K562 (cell line): ENCODE results near the gene LRRC8E. TPM values are rescaled to one million over a fixed set of nuclear protein-coding genes. Genes with fewer than 3 reads are reported as not detected.
A peak's percentile ranks its signal among the peaks of the same experiment; 100 is the strongest.

Experiments used
- ATAC-seq: fragments of 200-7000 bp; cut with Tn5 transposase; 3 replicates; pipeline ENCODE4 v1.9.1; 2020; ENCODE audit warnings: moderate library complexity
- BruUV-seq: library from RNA; stranded (reverse); fragments of 400-500 nt; replicated peaks from 2 replicates; lab custom pipeline; 2021; lab: Mats Ljungman, UMichigan
- CTCF ChIA-PET: fragments of 300-600 bp; formaldehyde crosslinking; extraction: SDS; loops from one replicate; lab custom pipeline; 2021; ENCODE audit warnings: low intra/inter-chr PET ratio; lab: Yijun Ruan, JAX
- POLR2A ChIA-PET: fragments of 300-600, 350-650 bp; sonication (Branson Sonifier 250); formaldehyde crosslinking; extraction: SDS; loops from one replicate; lab custom pipeline; 2021; ENCODE audit warnings: antibody characterized with exemption, inconsistent platforms; lab: Yijun Ruan, JAX
- DNase-seq, 4 experiments: peaks; one replicate each; pipeline versions ENCODE4 v3.0.0 to v3.0.0-alpha.2; 2011 to 2018; ENCODE audit warnings: low spot score in 3 of 4, mixed read lengths in 3 of 4; ENCODE audit errors: extremely low read depth in 1 of 4
- FAIRE-seq: peaks from 2 replicates; lab custom pipeline; 2011; peaks lifted over from hg19 to GRCh38; lab: Jason Lieb, UNC
- H2AFZ ChIP-seq: 2 replicates; pipeline ENCODE4 v1.6.0; 2011; ENCODE audit warnings: low read depth, low read length, control low read depth, inconsistent platforms
- H3K27ac ChIP-seq: fragments of 200-600 bp; 3 replicates; pipeline ENCODE4 v1.8.0; 2011; ENCODE audit warnings: low read depth, mild to moderate bottlenecking, control low read depth, inconsistent platforms, low read length, moderate library complexity, mixed read lengths; ENCODE audit errors: extremely low read depth
- H3K27me3 ChIP-seq, 2 experiments: fragments of 300-600 bp in 1 of 2; 2 replicates in 1 of 2; 3 replicates in 1 of 2; pipeline versions ENCODE4 v1.6.0 to v1.8.0; 2011; ENCODE audit warnings: inconsistent platforms in 2 of 2, low read length in 2 of 2, mild to moderate bottlenecking in 1 of 2, mixed read lengths in 1 of 2, moderate library complexity in 1 of 2; ENCODE audit not compliant: control insufficient read depth in 2 of 2, insufficient read depth in 2 of 2
- H3K36me3 ChIP-seq: fragments of 300-600 bp; 3 replicates; pipeline ENCODE4 v1.8.0; 2011; ENCODE audit warnings: mild to moderate bottlenecking, low read length, inconsistent platforms; ENCODE audit not compliant: control insufficient read depth, insufficient read depth
- H3K4me1 ChIP-seq, 2 experiments: fragments of 200-600 bp in 1 of 2; replicated peaks in 1 of 2; 2 replicates in 1 of 2; 3 replicates in 1 of 2; pipeline versions ENCODE4 v1.5.1 to v1.8.0; 2011; ENCODE audit warnings: inconsistent platforms in 2 of 2, low read length in 2 of 2, mild to moderate bottlenecking in 1 of 2, mixed read lengths in 1 of 2, moderate library complexity in 1 of 2; ENCODE audit not compliant: control insufficient read depth in 2 of 2, insufficient read depth in 2 of 2
- H3K4me2 ChIP-seq: 2 replicates; pipeline ENCODE4 v1.6.1; 2011; ENCODE audit warnings: low read length, control low read depth, inconsistent platforms, mixed read lengths; ENCODE audit not compliant: insufficient read depth
- H3K4me3 ChIP-seq: fragments of 200-600 bp; sonication (generic), shearing (Covaris generic); 2 replicates; pipeline ENCODE4 v1.5.1; 2016; ENCODE audit warnings: control low read depth, inconsistent platforms
- H3K79me2 ChIP-seq: fragments of 200-600 bp; 3 replicates; pipeline ENCODE4 v1.8.0; 2011; ENCODE audit warnings: low read length, inconsistent platforms; ENCODE audit not compliant: control insufficient read depth, insufficient read depth
- H3K9ac ChIP-seq, 2 experiments: 2 replicates each; pipeline versions ENCODE4 v1.6.0 to v1.6.1; 2011; ENCODE audit warnings: low read depth in 2 of 2, low read length in 2 of 2, control low read depth in 1 of 2, inconsistent platforms in 1 of 2, mild to moderate bottlenecking in 1 of 2, mixed read lengths in 1 of 2; ENCODE audit not compliant: insufficient read depth in 1 of 2
- H3K9me1 ChIP-seq: one replicate; pipeline ENCODE4 v1.6.0; 2011; ENCODE audit warnings: inconsistent platforms, mild to moderate bottlenecking, low read length, moderate library complexity; ENCODE audit not compliant: control insufficient read depth, insufficient read depth
- H3K9me3 ChIP-seq: replicated peaks from 2 replicates; pipeline ENCODE4 v1.5.1; 2011; ENCODE audit warnings: low read depth, low read length, inconsistent platforms; ENCODE audit not compliant: control insufficient read depth, insufficient read depth
- H4K20me1 ChIP-seq: replicated peaks from 2 replicates; pipeline ENCODE4 v1.6.1; 2011; ENCODE audit warnings: low read length, inconsistent platforms, mixed read lengths; ENCODE audit not compliant: control insufficient read depth, insufficient read depth
- ATF7 ChIP-seq: fragments of 450-650 bp; IDR thresholded peaks from 2 replicates; pipeline ENCODE4 v1.7.1; 2014; ENCODE audit warnings: mild to moderate bottlenecking, moderate library complexity
- CTBP1 ChIP-seq: fragments of 450-650 bp; IDR thresholded peaks from 2 replicates; pipeline ENCODE4 v1.6.1; 2016; ENCODE audit warnings: borderline replicate concordance
- LEF1 ChIP-seq: fragments of 450-650 bp; IDR thresholded peaks from 2 replicates; pipeline ENCODE4 v1.6.1; 2016; ENCODE audit warnings: mild to moderate bottlenecking
- MCM5 ChIP-seq: fragments of 450-650 bp; IDR thresholded peaks from 2 replicates; pipeline ENCODE4 v1.6.1; 2016; ENCODE audit warnings: low read depth
- NCOR1 ChIP-seq: fragments of 450-650 bp; IDR thresholded peaks from 2 replicates; pipeline ENCODE4 v1.6.1; 2016; ENCODE audit warnings: mild to moderate bottlenecking, moderate library complexity
- PHF20 ChIP-seq: fragments of 450-650 bp; IDR thresholded peaks from 2 replicates; pipeline ENCODE4 v1.6.1; 2018; ENCODE audit not compliant: partially characterized antibody
- RBFOX2 ChIP-seq: fragments of 200-400 bp; formaldehyde crosslinking; IDR thresholded peaks from 2 replicates; pipeline ENCODE4 v1.6.1; 2017; ENCODE audit warnings: low read depth, mild to moderate bottlenecking, low read length, moderate library complexity
- RCOR1 ChIP-seq, 2 experiments: IDR thresholded peaks; 2 replicates each; pipeline ENCODE4 v1.6.1; 2012; ENCODE audit warnings: low read depth in 2 of 2, low read length in 2 of 2, borderline replicate concordance in 1 of 2, improper control_type of control experiment in 1 of 2
- TOE1 ChIP-seq, 2 experiments: fragments of 450-650 bp in 1 of 2; sonication (generic) in 1 of 2; formaldehyde crosslinking in 1 of 2; IDR thresholded peaks; 2 replicates each; pipeline versions ENCODE4 v1.7.1 to v1.8.0; 2016 to 2022; ENCODE audit warnings: borderline replicate concordance in 2 of 2, mild to moderate bottlenecking in 2 of 2, antibody characterized with exemption in 1 of 2, inconsistent platforms in 1 of 2, low read depth in 1 of 2, missing genetic modification reagents in 1 of 2, moderate library complexity in 1 of 2
- ZNF121 ChIP-seq: sonication (generic); formaldehyde crosslinking; conservative IDR thresholded peaks from 2 replicates; pipeline ENCODE4 v1.8.0; 2022; ENCODE audit warnings: missing genetic modification reagents
- ZNF174 ChIP-seq: fragments of 250-450 bp; sonication (Bioruptor Pico); IDR thresholded peaks from 2 replicates; pipeline ENCODE4 v1.4.0; 2020; ENCODE audit warnings: mild to moderate bottlenecking
- ZNF311 ChIP-seq: fragments of 250-450 bp; sonication (Bioruptor Pico); IDR thresholded peaks from 2 replicates; pipeline ENCODE4 v1.4.0; 2020; ENCODE audit warnings: mild to moderate bottlenecking, moderate library complexity
- ZNF586 ChIP-seq: fragments of 450-650 bp; formaldehyde crosslinking; conservative IDR thresholded peaks from 2 replicates; pipeline ENCODE4 v1.4.0; 2020; ENCODE audit warnings: mild to moderate bottlenecking, moderate library complexity
- ZNF644 ChIP-seq: fragments of 200-800 bp; sonication (Bioruptor generic); IDR thresholded peaks from 2 replicates; pipeline ENCODE4 v1.6.1; 2016; ENCODE audit warnings: low read depth, missing genetic modification characterization, missing compliant biosample characterization
- WGBS: fragments of 100-300 bp; shearing (Covaris generic); methylation state at CpG from one replicate; pipeline ENCODE4 v1.1.6; 2016; ENCODE audit warnings: low coverage, mixed read lengths; ENCODE audit not compliant: insufficient coverage; ENCODE audit errors: missing lambda C conversion rate; 5-methylcytosine and 5-hydroxymethylcytosine counted together
- in situ Hi-C: fragments of 300-500 bp; cut with MboI; formaldehyde crosslinking; loops from 4 replicates; pipeline ENCODE4 v1.15.0; 2018; ENCODE audit warnings: inconsistent platforms, mixed read lengths
- intact Hi-C: fragments of 100-400 bp; cut with micrococcal nuclease; formaldehyde crosslinking; loops from 2 replicates; pipeline ENCODE4 v1.14.2; 2022
- polyA plus RNA-seq, 8 experiments: library from polyadenylated mRNA; depleted of rRNA in 4 of 8; stranded (reverse) in 5 of 8; unstranded in 3 of 8; fragments of >200 nt; fragmentation: Nextera tagmentation in 2 of 8; fragmentation: Illumina TruSeq in 1 of 8; extraction: Ambion mirVana in 2 of 8; extraction: Trizol in 1 of 8; gene quantifications; 2 replicates each; pipeline versions ENCODE4 v1.2.1 to v1.2.3, GENCODE V29; 2011 to 2014; ENCODE audit warnings: inconsistent platforms in 1 of 8, missing spikeins in 1 of 8
- total RNA-seq, 7 experiments: library from RNA; depleted of rRNA in 6 of 7; stranded (reverse); fragments of >200 nt in 6 of 7; fragmentation: Illumina TruSeq in 2 of 7; extraction: Trizol in 2 of 7; gene quantifications; 2 replicates each; pipeline versions ENCODE4 v1.2.1 to v1.2.3, GENCODE V29; 2011 to 2021; ENCODE audit warnings: low replicate concordance in 1 of 7
- TF ChIP-seq, protein P1 (sequence below): fragments of 450-650 bp; IDR thresholded peaks from 2 replicates; pipeline ENCODE4 v1.7.1; 2018; ENCODE audit warnings: mild to moderate bottlenecking, low read depth; ENCODE audit not compliant: partially characterized antibody

The LRRC8E gene
- total and polyA plus RNA-seq, 9 of the 15 experiments (the other 6 are each of a cell fraction or from before 2014, with no cell fraction given): 0.08 to 5.7 (median 3.5) TPM; not detected in 1

DNA sequence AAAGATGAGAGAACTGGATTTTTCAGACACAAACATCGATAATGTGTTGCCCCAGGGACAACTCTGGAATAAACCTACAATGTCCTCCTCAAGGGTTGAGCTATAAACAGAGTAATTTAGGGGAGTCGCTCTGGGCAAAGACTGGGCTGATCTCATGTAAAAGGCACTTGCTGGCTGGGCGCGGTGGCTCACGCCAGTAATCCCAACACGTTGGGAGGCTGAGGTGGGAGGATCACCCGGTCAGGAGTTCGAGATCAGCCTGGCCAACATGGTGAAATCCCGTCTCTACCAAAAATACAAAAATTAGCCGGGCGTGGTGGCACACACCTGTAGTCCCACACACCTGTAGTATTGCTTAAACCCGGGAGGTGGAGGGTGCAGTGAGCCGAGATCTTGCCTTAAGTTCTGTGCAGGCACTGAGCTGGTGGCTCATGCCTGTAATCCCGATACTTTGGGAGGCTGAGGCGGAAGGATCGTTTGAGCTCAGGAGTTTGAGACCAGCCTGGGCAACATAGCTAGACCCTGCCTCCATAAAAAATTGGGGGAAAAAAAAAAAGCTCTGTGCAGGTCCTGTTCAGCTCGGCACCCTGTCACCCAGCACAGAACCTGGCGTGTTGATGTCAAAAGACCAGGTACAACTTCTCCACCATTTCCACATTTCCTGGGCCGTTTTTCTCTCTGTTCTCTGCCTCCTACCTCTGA lies 53.7 kb downstream of the LRRC8E start:
- peaks cover 52% of the 10 kb centered on the region for H3K36me3 ChIP-seq
- H3K79me2 ChIP-seq: peaks cover 65% of the 10 kb centered on the region
- WGBS: 79% methylated on average over 18 of the region's 19 CpGs
- DNase-seq (no peak), ATAC-seq (no peak), FAIRE-seq (no peak)
- no peak for TF ChIP-seq LEF1
- TF ChIP-seq RCOR1 (IDR thresholded peaks at IDR 0.05; ENCODE audit: borderline replicate concordance in 1 of 2, low read depth in 2 of 2, low read length in 2 of 2): no peak
- TF ChIP-seq PHF20: no peak
- TF ChIP-seq ZNF174 (CRISPR knock-in tag): no peak
- no peak for TF ChIP-seq ATF7
- TF ChIP-seq RBFOX2: 0 out of 2 replicates have a peak, but pooled peaks have one; percentile 27
- TF ChIP-seq NCOR1: no peak
- TF ChIP-seq ZNF311: no peak
- no peak for TF ChIP-seq ZNF644 (tag)
- no peak for TF ChIP-seq CTBP1
- no peak for TF ChIP-seq MCM5
- no peak for TF ChIP-seq TOE1 (IDR thresholded peaks at IDR 0.05; ENCODE audit: borderline replicate concordance)
- TF ChIP-seq TOE1 (CRISPR knock-in tag; IDR thresholded peaks at IDR 0.05; ENCODE audit: borderline replicate concordance, low read depth): no peak
- TF ChIP-seq ZNF586 (CRISPR knock-in tag): no peak
- peak; percentile 70; the same call in 1 of the 2 replicates for TF ChIP-seq ZNF121 (CRISPR knock-in tag)
- TF ChIP-seq, protein P1, sequence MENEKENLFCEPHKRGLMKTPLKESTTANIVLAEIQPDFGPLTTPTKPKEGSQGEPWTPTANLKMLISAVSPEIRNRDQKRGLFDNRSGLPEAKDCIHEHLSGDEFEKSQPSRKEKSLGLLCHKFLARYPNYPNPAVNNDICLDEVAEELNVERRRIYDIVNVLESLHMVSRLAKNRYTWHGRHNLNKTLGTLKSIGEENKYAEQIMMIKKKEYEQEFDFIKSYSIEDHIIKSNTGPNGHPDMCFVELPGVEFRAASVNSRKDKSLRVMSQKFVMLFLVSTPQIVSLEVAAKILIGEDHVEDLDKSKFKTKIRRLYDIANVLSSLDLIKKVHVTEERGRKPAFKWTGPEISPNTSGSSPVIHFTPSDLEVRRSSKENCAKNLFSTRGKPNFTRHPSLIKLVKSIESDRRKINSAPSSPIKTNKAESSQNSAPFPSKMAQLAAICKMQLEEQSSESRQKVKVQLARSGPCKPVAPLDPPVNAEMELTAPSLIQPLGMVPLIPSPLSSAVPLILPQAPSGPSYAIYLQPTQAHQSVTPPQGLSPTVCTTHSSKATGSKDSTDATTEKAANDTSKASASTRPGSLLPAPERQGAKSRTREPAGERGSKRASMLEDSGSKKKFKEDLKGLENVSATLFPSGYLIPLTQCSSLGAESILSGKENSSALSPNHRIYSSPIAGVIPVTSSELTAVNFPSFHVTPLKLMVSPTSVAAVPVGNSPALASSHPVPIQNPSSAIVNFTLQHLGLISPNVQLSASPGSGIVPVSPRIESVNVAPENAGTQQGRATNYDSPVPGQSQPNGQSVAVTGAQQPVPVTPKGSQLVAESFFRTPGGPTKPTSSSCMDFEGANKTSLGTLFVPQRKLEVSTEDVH: no peak
- peak overlapping the region; percentile 95 for H3K4me2 ChIP-seq
- H3K9ac ChIP-seq: peak overlapping the region; percentile 95 to 99
- H3K9me3 ChIP-seq: no peaks in the 10 kb centered on the region
- H2AFZ ChIP-seq: no peak overlapping the region
- H3K27ac ChIP-seq: peak overlapping the region; percentile 94
- intact Hi-C loops (loop anchor here (2.0 to 10.0 kb wide), 3 partner anchors 61 to 210 kb away; no protein-coding TSS in a partner anchor), in situ Hi-C loops (no loop called here)
- no peaks in the 10 kb centered on the region for H3K27me3 ChIP-seq
- peak overlapping the region; percentile 64 for H3K4me3 ChIP-seq
- H3K4me1 ChIP-seq: peaks cover 11 to 33% of the 10 kb centered on the region in 2 experiments; a peak in 4 of 5 replicates
- CTCF ChIA-PET: no interaction called here
- no TSS peak for BruUV-seq
- H3K9me1 ChIP-seq: peaks cover 4% of the 10 kb centered on the region
- no peaks in the 10 kb centered on the region for H4K20me1 ChIP-seq
- POLR2A ChIA-PET: interaction anchor here (0.6 to 2.7 kb wide), 9 partner anchors 9 to 60 kb away, joined by 3 to 27 read pairs (median 4); partner anchors contain the start of genes CTXN1 and SNAPC2
